Urothelium cell line (cell line): ENCODE measurements around the gene HIGD1C.
"Not testable (repeated sequence)": the region's sequence is repeated elsewhere in the genome, so short reads cannot be mapped to it uniquely, and the experiment has no call there.

Source experiments
- DNase-seq: peaks from one replicate; pipeline ENCODE4 v3.0.0; 2011; ENCODE audit warnings: low spot score, mixed read lengths
- FAIRE-seq: peaks from 2 replicates; lab custom pipeline; 2011; peaks lifted over from hg19 to GRCh38; lab: Jason Lieb, UNC

Gene HIGD1C

DNA sequence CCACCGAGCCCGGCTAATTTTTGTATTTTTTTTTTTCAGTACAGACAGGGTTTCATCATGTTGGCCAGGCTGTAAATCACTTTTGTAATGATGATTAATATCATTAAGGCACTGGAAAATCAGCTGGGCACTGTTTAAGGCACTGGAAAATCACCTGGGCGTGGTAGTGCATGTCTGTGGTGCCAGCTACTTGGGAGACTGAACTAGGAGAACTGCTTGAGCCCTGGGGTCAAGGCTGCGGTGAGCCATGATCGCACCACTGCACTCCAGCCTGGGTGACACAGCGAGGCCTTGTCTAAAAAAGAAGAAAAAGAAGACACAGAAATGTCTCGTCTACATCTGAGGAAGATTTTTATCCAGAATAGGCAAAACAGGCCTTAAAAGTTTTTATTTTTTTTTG is 61.1 kb downstream of the HIGD1C start:
- DNase-seq (no peak), FAIRE-seq (no peak)

DNA sequence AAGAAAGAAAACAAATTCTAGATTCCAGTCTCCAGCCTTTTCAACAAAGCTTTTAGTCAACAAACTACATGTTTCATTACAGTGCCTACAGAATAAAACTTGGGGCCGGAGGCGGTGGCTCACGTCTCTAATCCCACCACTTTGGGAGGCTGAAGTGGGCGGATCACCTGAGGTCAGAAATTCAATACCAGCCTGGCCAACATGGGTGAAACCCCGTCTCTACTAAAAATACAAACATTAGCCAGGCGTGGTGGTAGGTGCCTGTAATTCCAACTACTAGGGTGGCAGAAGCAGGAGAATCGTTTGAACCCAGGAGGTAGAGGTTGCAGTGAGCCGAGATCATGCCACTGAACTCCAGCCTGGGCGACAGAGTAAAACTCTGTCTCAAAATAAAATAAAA is 62.1 kb downstream of the HIGD1C start:
- DNase-seq, FAIRE-seq: not testable (repeated sequence)

DNA sequence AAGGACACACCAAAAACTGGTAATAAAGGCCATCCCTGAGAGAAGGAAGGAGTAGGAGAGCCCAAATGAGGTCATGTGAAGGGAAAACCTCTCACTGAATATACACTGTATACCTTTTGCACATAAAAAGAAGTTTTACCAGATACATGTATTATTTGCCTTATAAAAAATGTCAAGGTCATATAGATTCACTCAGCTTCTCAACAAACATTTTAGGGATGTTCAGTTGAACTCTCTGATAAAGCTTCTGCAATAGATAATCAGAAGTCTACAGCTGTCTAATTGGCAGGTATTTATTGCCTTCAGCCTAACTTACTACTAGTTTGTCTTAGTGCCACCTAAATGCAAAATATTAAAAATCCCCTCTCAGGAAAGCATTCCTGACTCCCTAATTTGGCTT is 65.1 kb downstream of the HIGD1C start:
- no peak for DNase-seq
- FAIRE-seq = no peak

DNA sequence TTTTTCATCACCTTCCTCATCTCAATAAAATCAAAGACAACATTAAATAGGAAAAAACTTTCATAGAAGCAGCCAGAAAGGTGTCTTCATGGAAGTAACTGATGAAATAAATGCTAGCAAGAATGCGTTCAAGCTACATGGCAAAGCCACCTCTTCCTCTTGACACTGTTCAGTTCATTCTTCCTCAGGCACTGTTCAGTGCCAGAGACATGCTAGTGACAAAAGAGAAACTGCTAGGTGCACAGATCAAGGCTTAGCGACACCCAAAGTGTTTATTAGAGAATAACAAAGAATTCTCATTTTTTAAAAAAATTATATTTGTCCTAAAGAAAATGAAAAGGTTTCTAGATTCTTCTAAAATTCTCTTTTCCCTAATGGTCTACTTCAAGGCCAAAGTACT is 66.6 kb downstream of the HIGD1C start:
- DNase-seq (no peak), FAIRE-seq (no peak)

DNA sequence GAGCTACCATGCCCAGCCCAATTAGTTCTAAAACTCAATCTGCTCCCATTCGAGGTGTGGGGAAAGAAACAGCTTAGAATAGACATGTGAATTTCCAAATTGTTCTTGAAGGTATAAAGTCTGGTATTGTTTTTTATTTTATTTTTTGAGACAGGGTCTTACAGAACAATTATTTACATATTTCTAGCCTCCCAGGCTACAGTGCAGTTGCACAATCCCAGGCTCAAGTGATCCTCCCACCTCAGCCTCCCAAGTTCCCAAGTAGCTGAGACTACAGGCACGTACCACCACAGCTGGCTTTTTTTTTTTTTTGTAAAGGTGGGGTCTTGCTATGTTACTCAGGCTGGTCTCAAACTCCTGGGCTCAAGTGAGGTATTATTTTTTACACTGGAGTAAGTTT is 67.6 kb downstream of the HIGD1C start:
- no peak for FAIRE-seq
- no peak for DNase-seq
